Right atrium auricular region (tissue), 2 donors: ENCODE data around the gene AGPAT3. TPM values are rescaled to one million over a fixed set of nuclear protein-coding genes. Genes with fewer than 3 reads are reported as not detected.

Source experiments
- DNase-seq: peaks from one replicate; pipeline ENCODE4 v3.0.0-alpha.2; 2019; ENCODE audit warnings: low spot score
- H3K27ac ChIP-seq, 2 donors: fragments of 200-600 bp; sonication (generic); 1 replicate in 1 of 2; 2 replicates in 1 of 2; pipeline ENCODE4 v1.5.1; 2016 to 2019
- H3K27me3 ChIP-seq, 2 donors: fragments of 200-600 bp; sonication (generic); one replicate each; pipeline versions ENCODE4 v1.5.1 to v1.6.0; 2017 to 2019
- H3K36me3 ChIP-seq: fragments of 200-600 bp; sonication (generic); one replicate; pipeline ENCODE4 v1.5.1; 2016
- H3K4me1 ChIP-seq, 2 donors: fragments of 200-600 bp; sonication (generic); one replicate each; pipeline versions ENCODE4 v1.5.1 to v1.6.0; 2017 to 2019
- H3K4me3 ChIP-seq, 2 donors: fragments of 200-600 bp; sonication (generic); 1 replicate in 1 of 2; 2 replicates in 1 of 2; pipeline ENCODE4 v1.5.1; 2017 to 2019; ENCODE audit warnings: mild to moderate bottlenecking in 1 of 2, moderate library complexity in 1 of 2
- H3K9me3 ChIP-seq, 2 donors: fragments of 200-600 bp; sonication (generic); one replicate each; pipeline ENCODE4 v1.5.1; 2019
- total RNA-seq, 2 donors: library from RNA; depleted of rRNA; stranded (reverse); fragments of >200 nt; gene quantifications; one replicate each; pipeline ENCODE4 v1.1.0, GENCODE V29; 2016
- TF ChIP-seq, protein P1 (sequence below), 2 donors: fragments of 200-600 bp; sonication (generic); IDR thresholded peaks; one replicate each; pipeline ENCODE4 v1.5.1; 2019; ENCODE audit warnings: antibody characterized with exemption in 2 of 2

AGPAT3 gene
- total RNA-seq, 2 donors from 2014 or later: 41.3 to 42.5 TPM

DNA sequence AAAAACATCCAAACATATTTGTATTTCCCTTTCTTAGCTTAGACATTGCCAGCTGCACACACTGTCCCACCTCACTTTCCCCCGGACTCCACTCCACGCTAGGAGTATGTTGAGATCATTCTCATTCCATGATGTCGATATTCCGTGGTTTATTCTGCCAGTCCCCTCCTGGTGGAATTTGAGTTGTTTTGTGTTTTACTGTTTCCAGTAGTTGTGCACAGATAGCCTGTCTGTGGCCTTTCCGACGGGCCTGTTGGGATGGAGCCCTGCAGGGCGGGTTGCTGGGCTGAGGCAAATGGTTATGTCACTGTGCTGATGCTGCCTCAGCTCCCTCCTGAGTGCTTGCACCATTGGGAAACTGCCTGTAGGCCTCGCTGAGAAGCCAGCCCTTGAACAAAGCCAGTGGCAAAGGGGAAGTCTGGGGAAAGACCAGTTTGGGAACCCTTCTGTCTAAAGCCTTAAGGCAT, 159.9 kb downstream of the AGPAT3 start:
- H3K4me3 ChIP-seq: no peak overlapping the region
- no peaks in the 10 kb centered on the region for H3K27me3 ChIP-seq
- peaks cover 1% of the 10 kb centered on the region for H3K36me3 ChIP-seq
- H3K4me1 ChIP-seq: peaks cover 0 to 46% of the 10 kb centered on the region in 2 donors
- TF ChIP-seq, protein P1, sequence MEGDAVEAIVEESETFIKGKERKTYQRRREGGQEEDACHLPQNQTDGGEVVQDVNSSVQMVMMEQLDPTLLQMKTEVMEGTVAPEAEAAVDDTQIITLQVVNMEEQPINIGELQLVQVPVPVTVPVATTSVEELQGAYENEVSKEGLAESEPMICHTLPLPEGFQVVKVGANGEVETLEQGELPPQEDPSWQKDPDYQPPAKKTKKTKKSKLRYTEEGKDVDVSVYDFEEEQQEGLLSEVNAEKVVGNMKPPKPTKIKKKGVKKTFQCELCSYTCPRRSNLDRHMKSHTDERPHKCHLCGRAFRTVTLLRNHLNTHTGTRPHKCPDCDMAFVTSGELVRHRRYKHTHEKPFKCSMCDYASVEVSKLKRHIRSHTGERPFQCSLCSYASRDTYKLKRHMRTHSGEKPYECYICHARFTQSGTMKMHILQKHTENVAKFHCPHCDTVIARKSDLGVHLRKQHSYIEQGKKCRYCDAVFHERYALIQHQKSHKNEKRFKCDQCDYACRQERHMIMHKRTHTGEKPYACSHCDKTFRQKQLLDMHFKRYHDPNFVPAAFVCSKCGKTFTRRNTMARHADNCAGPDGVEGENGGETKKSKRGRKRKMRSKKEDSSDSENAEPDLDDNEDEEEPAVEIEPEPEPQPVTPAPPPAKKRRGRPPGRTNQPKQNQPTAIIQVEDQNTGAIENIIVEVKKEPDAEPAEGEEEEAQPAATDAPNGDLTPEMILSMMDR (IDR thresholded peaks at IDR 0.05): no peak
- no peaks in the 10 kb centered on the region for H3K9me3 ChIP-seq
- DNase-seq: peak; percentile 88
- H3K27ac ChIP-seq: peak overlapping the region; percentile 50 to 59

DNA sequence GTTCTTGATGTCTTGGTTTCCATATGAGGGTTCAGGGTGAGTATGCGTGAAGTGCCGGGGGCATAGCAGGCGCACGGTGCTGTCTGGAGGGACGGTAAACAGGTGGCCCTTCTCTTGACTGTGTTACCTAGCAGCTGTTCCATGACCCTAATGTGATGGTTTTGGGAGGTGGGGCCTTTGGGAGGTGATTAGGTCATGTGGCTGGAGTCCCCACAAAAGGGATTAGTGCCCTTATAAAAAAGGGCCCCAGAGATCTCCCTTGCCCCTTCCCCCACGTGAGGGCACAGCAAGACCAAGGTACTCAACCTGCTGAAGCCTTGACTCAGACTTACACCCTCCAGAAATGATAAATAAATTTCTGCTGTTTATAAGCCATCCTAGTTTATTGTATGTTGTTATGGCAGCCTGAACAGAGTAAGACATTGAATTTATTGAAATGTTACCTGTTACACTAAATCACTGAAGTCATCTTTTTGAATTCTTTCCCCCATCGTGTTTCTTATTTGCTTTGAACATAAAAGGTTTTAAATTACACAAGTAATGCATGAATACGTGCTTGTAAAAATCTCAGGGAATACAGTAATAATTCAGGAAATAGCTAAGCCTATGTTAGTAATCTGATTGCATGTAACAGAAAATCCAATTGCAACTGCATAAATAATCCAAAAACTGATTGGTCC, 162.7 kb downstream of the AGPAT3 start:
- Histone ChIP-seq H3K9me3 (no peaks in the 10 kb centered on the region), H3K4me3 (no peak overlapping the region), H3K27me3 (no peaks in the 10 kb centered on the region), H3K4me1 (peaks cover 0 to 27% of the 10 kb centered on the region in 2 donors), H3K36me3 (peaks cover 10% of the 10 kb centered on the region), H3K27ac (no peak overlapping the region)
- TF ChIP-seq, protein P1 (IDR thresholded peaks at IDR 0.05): no peak
- no peak for DNase-seq

DNA sequence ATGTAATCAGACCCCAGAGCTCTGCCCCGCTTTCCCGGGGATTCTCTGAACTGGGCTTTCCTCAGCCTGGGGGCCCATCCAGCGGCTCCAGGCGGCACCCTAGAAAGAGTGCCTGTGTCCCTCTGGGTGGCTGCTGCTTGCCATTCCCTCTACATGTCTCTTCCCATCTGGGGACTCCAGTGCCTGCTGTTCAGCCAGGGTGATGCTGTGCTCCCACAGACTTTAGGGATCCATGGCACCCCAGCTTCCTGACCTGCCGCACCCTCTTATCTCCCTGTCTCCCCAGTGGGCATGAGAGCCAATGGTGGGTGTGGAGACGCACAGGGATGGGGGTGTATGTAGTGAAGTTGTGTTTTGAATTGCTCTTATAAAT, 163.2 kb downstream of the AGPAT3 start:
- H3K9me3 ChIP-seq: no peaks in the 10 kb centered on the region
- H3K36me3 ChIP-seq: peaks cover 15% of the 10 kb centered on the region
- H3K27me3 ChIP-seq: no peaks in the 10 kb centered on the region
- TF ChIP-seq, protein P1 (IDR thresholded peaks at IDR 0.05): no peak
- peaks cover 0 to 27% of the 10 kb centered on the region in 2 donors for H3K4me1 ChIP-seq
- H3K4me3 ChIP-seq: no peak overlapping the region
- no peak for DNase-seq
- H3K27ac ChIP-seq: no peak overlapping the region

DNA sequence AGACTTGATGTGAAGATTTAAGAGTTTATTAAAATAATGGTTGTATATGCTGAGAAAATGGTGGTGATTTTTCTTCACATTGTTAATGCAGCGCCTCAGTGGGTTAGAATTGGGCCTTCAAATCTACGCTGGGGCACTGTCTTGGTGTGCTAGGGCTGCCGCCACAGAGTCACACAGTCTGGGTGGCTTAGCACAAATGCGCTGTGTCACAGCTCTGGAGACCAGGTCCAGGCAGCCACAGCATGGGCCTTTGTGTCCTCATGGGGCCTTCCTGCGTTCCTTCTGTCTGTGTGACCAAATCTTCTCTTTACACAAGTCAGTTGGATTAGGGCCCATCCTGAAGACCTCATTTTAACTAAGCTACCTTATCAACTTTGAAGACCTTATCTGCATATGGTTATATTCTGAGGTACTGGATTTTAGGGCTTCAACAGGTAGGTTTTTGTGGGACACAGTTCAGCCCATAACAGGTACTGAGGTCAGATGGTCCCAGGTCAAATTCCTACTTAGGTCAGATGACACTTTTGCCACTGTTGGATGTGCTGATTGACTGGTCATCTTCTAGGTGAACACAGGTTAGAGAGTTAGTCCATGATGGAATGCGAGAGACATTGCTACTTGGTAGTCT, 164.6 kb downstream of the AGPAT3 start:
- no peak overlapping the region for H3K27ac ChIP-seq
- TF ChIP-seq, protein P1 (IDR thresholded peaks at IDR 0.05): no peak
- H3K4me3 ChIP-seq: no peak overlapping the region
- H3K36me3 ChIP-seq: peaks cover 21% of the 10 kb centered on the region
- no peak for DNase-seq
- H3K27me3 ChIP-seq: no peaks in the 10 kb centered on the region
- H3K9me3 ChIP-seq: no peaks in the 10 kb centered on the region
- peaks cover 0 to 21% of the 10 kb centered on the region in 2 donors for H3K4me1 ChIP-seq

DNA sequence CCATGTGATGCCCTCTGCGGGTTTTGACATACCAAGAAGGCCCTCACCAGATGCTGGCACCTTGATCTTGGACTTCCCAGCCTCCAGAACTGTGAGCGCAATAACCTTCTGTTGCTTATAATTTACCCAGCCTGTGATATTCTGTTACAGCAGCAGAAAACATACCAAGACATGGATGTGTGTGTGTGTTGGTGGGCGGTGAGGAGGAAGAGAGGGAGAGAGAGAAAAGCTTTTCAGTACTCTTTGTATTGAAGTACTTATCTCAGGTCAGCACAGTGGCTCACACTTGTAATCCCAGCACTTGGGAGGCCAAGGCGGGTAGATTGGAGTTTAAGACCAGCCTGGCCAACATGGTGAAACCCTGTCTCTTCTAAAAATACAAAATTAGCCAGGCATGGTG, 170.2 kb downstream of the AGPAT3 start:
- TF ChIP-seq, protein P1 (IDR thresholded peaks at IDR 0.05): no peak
- H3K27ac ChIP-seq: no peak overlapping the region

More for the DNA sequence above, 170.2 kb downstream of the AGPAT3 start:
- Histone ChIP-seq H3K27me3 (no peaks in the 10 kb centered on the region), H3K36me3 (peaks cover 56% of the 10 kb centered on the region), H3K4me1 (no peaks in the 10 kb centered on the region), H3K4me3 (no peak overlapping the region), H3K9me3 (no peaks in the 10 kb centered on the region)
- no peak for DNase-seq

Other genes starting within 250 kb of the AGPAT3 start
- under 1 TPM; 0.44 to 0.67 TPM for gene HSF2BP, start 205.7 kb upstream of the AGPAT3 start, total RNA-seq
- 10 to 100 TPM; 10.5 to 16.0 TPM for gene RRP1B, start 205.7 kb upstream of the AGPAT3 start, total RNA-seq
- gene PDXK, start 146.1 kb upstream of the AGPAT3 start, total RNA-seq: 10 to 100 TPM; 29.1 to 45.7 TPM
- gene CSTB, start 88.9 kb upstream of the AGPAT3 start, total RNA-seq: 1 to 10 TPM; 8.3 to 8.4 TPM
- 1 to 10 TPM; 5.7 to 10.0 TPM for gene RRP1, start 75.6 kb upstream of the AGPAT3 start, total RNA-seq
- gene TRAPPC10, start 147.1 kb downstream of the AGPAT3 start, total RNA-seq: 10 to 100 TPM; 18.2 to 19.7 TPM
- 10 to 100 TPM in 1 of 2 donors, 1 to 10 TPM in 1; 3.1 to 10.4 TPM for gene PWP2, start 242.2 kb downstream of the AGPAT3 start, total RNA-seq